WTC11 (cell line): ENCODE measurements around the gene LIMS1. TPM values are rescaled to one million over a fixed set of nuclear protein-coding genes. Genes with fewer than 3 reads are reported as not detected.

Experiments
- ATAC-seq: fragments of 200-7000 bp; cut with Tn5 transposase; 2 replicates; pipeline ENCODE4 v1.10.0; 2021; ENCODE audit warnings: mild to moderate bottlenecking, moderate library complexity
- CTCF ChIA-PET: fragments of 300-600 bp; sonication (Branson Sonifier 250); formaldehyde crosslinking; loops from one replicate; lab custom pipeline; 2021; ENCODE audit warnings: antibody characterized with exemption; lab: Charles Lee
- POLR2A ChIA-PET: fragments of 350-600 bp; sonication (Branson Sonifier 250); formaldehyde crosslinking; loops from one replicate; lab custom pipeline; 2021; ENCODE audit warnings: antibody characterized with exemption; lab: Charles Lee
- DNase-seq: peaks from one replicate; pipeline ENCODE4 v3.0.0; 2021; ENCODE audit warnings: low spot score
- H3K27ac Mint-ChIP-seq: 2 replicates; pipeline ENCODE4 v1.8.0; 2021; ENCODE audit warnings: mixed read lengths
- H3K27me3 Mint-ChIP-seq: 2 replicates; pipeline ENCODE4 v1.8.0; 2021; ENCODE audit warnings: low read depth, mild to moderate bottlenecking, moderate library complexity, mixed read lengths
- H3K36me3 Mint-ChIP-seq: 2 replicates; pipeline ENCODE4 v1.8.0; 2021; ENCODE audit warnings: mixed read lengths
- H3K4me1 Mint-ChIP-seq: 2 replicates; pipeline ENCODE4 v1.8.0; 2022; ENCODE audit warnings: mixed read lengths
- H3K4me3 Mint-ChIP-seq: 2 replicates; pipeline ENCODE4 v1.8.0; 2021; ENCODE audit warnings: mild to moderate bottlenecking, moderate library complexity, mixed read lengths
- H3K9me3 Mint-ChIP-seq: 2 replicates; pipeline ENCODE4 v1.8.0; 2021; ENCODE audit warnings: mixed read lengths
- ARID4B ChIP-seq: sonication (generic); formaldehyde crosslinking; IDR thresholded peaks from 2 replicates; pipeline ENCODE4 v1.8.0; 2023; ENCODE audit warnings: missing genetic modification reagents, mild to moderate bottlenecking, borderline replicate concordance
- ATF1 ChIP-seq: sonication (generic); formaldehyde crosslinking; IDR thresholded peaks from 2 replicates; pipeline ENCODE4 v1.8.1; 2023; ENCODE audit warnings: mild to moderate bottlenecking, moderate library complexity, missing genetic modification reagents
- E2F4 ChIP-seq: sonication (generic); formaldehyde crosslinking; IDR thresholded peaks from 2 replicates; pipeline ENCODE4 v1.8.1; 2022; ENCODE audit warnings: low read depth, mild to moderate bottlenecking, moderate library complexity, missing genetic modification reagents, borderline replicate concordance
- ELF4 ChIP-seq: sonication (generic); formaldehyde crosslinking; IDR thresholded peaks from 2 replicates; pipeline ENCODE4 v1.8.1; 2022; ENCODE audit warnings: low read depth, mild to moderate bottlenecking, moderate library complexity, missing genetic modification reagents
- FOXP4 ChIP-seq: sonication (generic); formaldehyde crosslinking; IDR thresholded peaks from 2 replicates; pipeline ENCODE4 v1.8.0; 2022; ENCODE audit warnings: mild to moderate bottlenecking, missing genetic modification reagents
- IRF1 ChIP-seq: sonication (generic); formaldehyde crosslinking; IDR thresholded peaks from 2 replicates; pipeline ENCODE4 v1.8.0; 2023; ENCODE audit warnings: missing genetic modification reagents
- JAZF1 ChIP-seq: fragments of 250-450 bp; sonication (Bioruptor Pico); IDR thresholded peaks from 2 replicates; pipeline ENCODE4 v1.9.0; 2021; ENCODE audit warnings: moderate library complexity, mild to moderate bottlenecking, inconsistent platforms
- NFE2L1 ChIP-seq: sonication (generic); formaldehyde crosslinking; IDR thresholded peaks from 2 replicates; pipeline ENCODE4 v1.8.1; 2023; ENCODE audit warnings: missing genetic modification reagents
- NR1H2 ChIP-seq: sonication (generic); formaldehyde crosslinking; IDR thresholded peaks from 2 replicates; pipeline ENCODE4 v1.9.0; 2021; ENCODE audit warnings: mild to moderate bottlenecking, moderate library complexity, missing genetic modification reagents
- NR2C2 ChIP-seq: sonication (generic); formaldehyde crosslinking; IDR thresholded peaks from 2 replicates; pipeline ENCODE4 v1.8.0; 2022; ENCODE audit warnings: mild to moderate bottlenecking, missing genetic modification reagents
- SMAD3 ChIP-seq: sonication (generic); formaldehyde crosslinking; IDR thresholded peaks from 2 replicates; pipeline ENCODE4 v1.8.0; 2022; ENCODE audit warnings: missing genetic modification reagents, mild to moderate bottlenecking, borderline replicate concordance
- STAT6 ChIP-seq: sonication (generic); formaldehyde crosslinking; conservative IDR thresholded peaks from 2 replicates; pipeline ENCODE4 v1.8.1; 2023; ENCODE audit warnings: mild to moderate bottlenecking, low read depth, missing genetic modification reagents, moderate library complexity
- ZNF219 ChIP-seq: sonication (generic); formaldehyde crosslinking; IDR thresholded peaks from 2 replicates; pipeline ENCODE4 v1.8.0; 2023; ENCODE audit warnings: missing genetic modification reagents, mild to moderate bottlenecking, borderline replicate concordance
- ZNF317 ChIP-seq: sonication (generic); formaldehyde crosslinking; IDR thresholded peaks from 2 replicates; pipeline ENCODE4 v1.8.1; 2023; ENCODE audit warnings: low read depth, mild to moderate bottlenecking, moderate library complexity, missing genetic modification reagents, borderline replicate concordance
- total RNA-seq: library from RNA; stranded (reverse); gene quantifications from 3 replicates; pipeline ENCODE4 v1.2.3, GENCODE V29; 2021

LIMS1 gene
- total RNA-seq, 1 experiment from 2014 or later: 50.6 TPM

- ChIA-PET POLR2A (interaction anchor here (0.7 to 1.0 kb wide), 2 partner anchors 8 to 809 kb away, joined by 3 read pairs; no protein-coding TSS in a partner anchor), CTCF (interaction anchor here (0.9 to 1.8 kb wide), 2 partner anchors 35 to 69 kb away, joined by 3 to 4 read pairs; no protein-coding TSS in a partner anchor)
- no peak overlapping the region for H3K27ac Mint-ChIP-seq
- no peaks in the 10 kb centered on the region for H3K36me3 Mint-ChIP-seq
- ATAC-seq (no peak), DNase-seq (no peak)
- no peaks in the 10 kb centered on the region for H3K27me3 Mint-ChIP-seq
- no peak overlapping the region for H3K4me3 Mint-ChIP-seq
- TF ChIP-seq ZNF317: no peak
- TF ChIP-seq STAT6 (CRISPR knock-in tag): no peak
- no peaks in the 10 kb centered on the region for H3K9me3 Mint-ChIP-seq
- peaks cover 24% of the 10 kb centered on the region for H3K4me1 Mint-ChIP-seq
Measured at GRCh38 chr2:108628936-108629335, 94.7 kb downstream of the LIMS1 start.

GRCh38 chr2:108629417-108629816 is 95.1 kb downstream of the LIMS1 start:
- Mint-ChIP-seq H3K36me3 (no peaks in the 10 kb centered on the region), H3K27me3 (no peaks in the 10 kb centered on the region), H3K9me3 (no peaks in the 10 kb centered on the region), H3K4me3 (no peak overlapping the region), H3K27ac (no peak overlapping the region), H3K4me1 (peaks cover 25% of the 10 kb centered on the region)
- no peak for TF ChIP-seq NR2C2 (CRISPR knock-in tag)
- no peak for TF ChIP-seq ARID4B
- TF ChIP-seq ELF4 (CRISPR knock-in tag): no peak
- TF ChIP-seq E2F4 (CRISPR knock-in tag): no peak
- TF ChIP-seq ZNF219 (CRISPR knock-in tag): no peak
- TF ChIP-seq FOXP4 (CRISPR knock-in tag): no peak
- TF ChIP-seq NR1H2 (CRISPR knock-in tag): no peak
- TF ChIP-seq NFE2L1 (CRISPR knock-in tag): no peak
- no peak for TF ChIP-seq ATF1 (CRISPR knock-in tag)
- no peak for TF ChIP-seq JAZF1 (CRISPR knock-in tag)
- TF ChIP-seq IRF1 (CRISPR knock-in tag): no peak
- no peak for TF ChIP-seq SMAD3 (CRISPR knock-in tag)
- no peak for DNase-seq
- ATAC-seq: no peak
- ChIA-PET CTCF (interaction anchor here (0.9 to 1.8 kb wide), 2 partner anchors 35 to 69 kb away, joined by 3 to 4 read pairs; no protein-coding TSS in a partner anchor), POLR2A (interaction anchor here (0.7 to 1.0 kb wide), 2 partner anchors 8 to 808 kb away, joined by 3 read pairs; no protein-coding TSS in a partner anchor)
